Activated T-cell treated with anti-CD3 and anti-CD28 coated beads, Interleukin-2, amount 50 U/mL, for 4 hours (primary cell): ENCODE data around the gene KLHDC4. TPM values are rescaled to one million over a fixed set of nuclear protein-coding genes. Genes with fewer than 3 reads are reported as not detected.
A peak's percentile ranks its signal among the peaks of the same experiment; 100 is the strongest.

Source experiments
- ATAC-seq, 2 donors: fragments of 200-7000 bp; cut with Tn5 transposase; one replicate each; pipeline ENCODE4 v1.10.0; 2021
- DNase-seq: peaks from one replicate; pipeline ENCODE4 v3.0.0-alpha.2; 2020
- H3K27me3 Mint-ChIP-seq: one replicate; pipeline ENCODE4 v1.8.0; 2021; ENCODE audit warnings: low read depth, mixed read lengths
- H3K36me3 Mint-ChIP-seq: one replicate; pipeline ENCODE4 v1.8.0; 2022; ENCODE audit warnings: mixed read lengths; ENCODE audit not compliant: insufficient read depth
- H3K4me1 Mint-ChIP-seq: one replicate; pipeline ENCODE4 v1.8.0; 2021; ENCODE audit warnings: low read depth, mixed read lengths
- H3K4me3 Mint-ChIP-seq: one replicate; pipeline ENCODE4 v1.8.0; 2021; ENCODE audit warnings: mild to moderate bottlenecking, moderate library complexity, mixed read lengths
- H3K9me3 Mint-ChIP-seq: one replicate; pipeline ENCODE4 v1.8.0; 2021; ENCODE audit warnings: mixed read lengths
- total RNA-seq, 3 donors: library from RNA; stranded (reverse); gene quantifications; one replicate each; pipeline ENCODE4 v1.2.1, GENCODE V29; 2021

The KLHDC4 gene
- total RNA-seq, 3 donors from 2014 or later = 71.6 to 78.1 (median 76.0) TPM

- ATAC-seq (no peak), DNase-seq (no peak)
- Mint-ChIP-seq H3K27me3 (no peaks in the 10 kb centered on the region), H3K9me3 (no peaks in the 10 kb centered on the region), H3K36me3 (no peaks in the 10 kb centered on the region), H3K4me3 (no peak overlapping the region), H3K4me1 (no peaks in the 10 kb centered on the region)
These were observed 90.6 kb downstream of the KLHDC4 start for GRCh38 chr16:87675111-87675719.

GRCh38 chr16:87674419-87674818 lies 91.4 kb downstream of the KLHDC4 start:
- Mint-ChIP-seq H3K27me3 (no peaks in the 10 kb centered on the region), H3K9me3 (no peaks in the 10 kb centered on the region), H3K4me1 (no peaks in the 10 kb centered on the region), H3K4me3 (no peak overlapping the region), H3K36me3 (no peaks in the 10 kb centered on the region)
- DNase-seq (no peak), ATAC-seq (no peak)

- Mint-ChIP-seq H3K4me1 (no peaks in the 10 kb centered on the region), H3K27me3 (peaks cover 4% of the 10 kb centered on the region), H3K4me3 (no peak overlapping the region), H3K36me3 (no peaks in the 10 kb centered on the region), H3K9me3 (no peaks in the 10 kb centered on the region)
- ATAC-seq (no peak), DNase-seq (no peak)
These were observed 94.0 kb downstream of the KLHDC4 start for GRCh38 chr16:87671715-87672270.

- Mint-ChIP-seq H3K36me3 (no peaks in the 10 kb centered on the region), H3K4me1 (no peaks in the 10 kb centered on the region), H3K9me3 (no peaks in the 10 kb centered on the region), H3K4me3 (no peak overlapping the region), H3K27me3 (peaks cover 4% of the 10 kb centered on the region)
- ATAC-seq (no peak), DNase-seq (no peak)
These were observed 94.6 kb downstream of the KLHDC4 start for GRCh38 chr16:87671221-87671620.

GRCh38 chr16:87669672-87670071 lies 96.1 kb downstream of the KLHDC4 start:
- Mint-ChIP-seq H3K36me3 (no peaks in the 10 kb centered on the region), H3K4me3 (no peak overlapping the region), H3K9me3 (no peaks in the 10 kb centered on the region), H3K4me1 (no peaks in the 10 kb centered on the region), H3K27me3 (peaks cover 4% of the 10 kb centered on the region)
- ATAC-seq = no peak
- DNase-seq = no peak

- Mint-ChIP-seq H3K4me1 (no peaks in the 10 kb centered on the region), H3K27me3 (peaks cover 7% of the 10 kb centered on the region), H3K9me3 (no peaks in the 10 kb centered on the region), H3K4me3 (no peak overlapping the region), H3K36me3 (no peaks in the 10 kb centered on the region)
- DNase-seq = no peak
- ATAC-seq = no peak
These were observed 97.8 kb downstream of the KLHDC4 start for GRCh38 chr16:87667946-87668345.

GRCh38 chr16:87667443-87667842 lies 98.3 kb downstream of the KLHDC4 start:
- DNase-seq (no peak), ATAC-seq (no peak)
- H3K27me3 Mint-ChIP-seq = peaks cover 9% of the 10 kb centered on the region

GRCh38 chr16:87666919-87667318 lies 98.9 kb downstream of the KLHDC4 start:
- Mint-ChIP-seq H3K4me1 (no peaks in the 10 kb centered on the region), H3K9me3 (no peaks in the 10 kb centered on the region), H3K36me3 (no peaks in the 10 kb centered on the region), H3K27me3 (peaks cover 9% of the 10 kb centered on the region), H3K4me3 (no peak overlapping the region)
- DNase-seq (no peak), ATAC-seq (no peak)

More at GRCh38 chr16:87667443-87667842, 98.3 kb downstream of the KLHDC4 start:
- Mint-ChIP-seq H3K9me3 (no peaks in the 10 kb centered on the region), H3K4me1 (no peaks in the 10 kb centered on the region), H3K4me3 (no peak overlapping the region), H3K36me3 (no peaks in the 10 kb centered on the region)

- DNase-seq = no peak
- Mint-ChIP-seq H3K4me3 (no peak overlapping the region), H3K36me3 (no peaks in the 10 kb centered on the region), H3K4me1 (no peaks in the 10 kb centered on the region), H3K27me3 (peaks cover 15% of the 10 kb centered on the region), H3K9me3 (no peaks in the 10 kb centered on the region)
- ATAC-seq = no peak
These were observed 100.6 kb downstream of the KLHDC4 start for GRCh38 chr16:87665193-87665592.

- Mint-ChIP-seq H3K9me3 (no peaks in the 10 kb centered on the region), H3K4me3 (no peak overlapping the region), H3K27me3 (peaks cover 15% of the 10 kb centered on the region), H3K4me1 (no peaks in the 10 kb centered on the region), H3K36me3 (no peaks in the 10 kb centered on the region)
- ATAC-seq (no peak), DNase-seq (no peak)
These were observed 101.0 kb downstream of the KLHDC4 start for GRCh38 chr16:87664792-87665191.

- H3K4me3 Mint-ChIP-seq = no peak overlapping the region
- ATAC-seq (no peak), DNase-seq (no peak)
- no peaks in the 10 kb centered on the region for H3K9me3 Mint-ChIP-seq
- H3K4me1 Mint-ChIP-seq = no peaks in the 10 kb centered on the region
- peaks cover 10% of the 10 kb centered on the region for H3K27me3 Mint-ChIP-seq
- no peaks in the 10 kb centered on the region for H3K36me3 Mint-ChIP-seq
These were observed 103.3 kb downstream of the KLHDC4 start for GRCh38 chr16:87662254-87663204.

GRCh38 chr16:87661561-87661960 lies 104.2 kb downstream of the KLHDC4 start:
- H3K9me3 Mint-ChIP-seq = no peaks in the 10 kb centered on the region
- no peak overlapping the region for H3K4me3 Mint-ChIP-seq
- H3K36me3 Mint-ChIP-seq = no peaks in the 10 kb centered on the region
- DNase-seq (no peak), ATAC-seq (peak; percentile 46 to 48)
- H3K4me1 Mint-ChIP-seq = no peaks in the 10 kb centered on the region
- H3K27me3 Mint-ChIP-seq = peaks cover 10% of the 10 kb centered on the region

GRCh38 chr16:87658564-87659225 lies 107.1 kb downstream of the KLHDC4 start:
- H3K36me3 Mint-ChIP-seq = no peaks in the 10 kb centered on the region

More at GRCh38 chr16:87658564-87659225, 107.1 kb downstream of the KLHDC4 start:
- Mint-ChIP-seq H3K4me3 (no peak overlapping the region), H3K4me1 (no peaks in the 10 kb centered on the region), H3K9me3 (no peaks in the 10 kb centered on the region), H3K27me3 (peaks cover 10% of the 10 kb centered on the region)
- ATAC-seq = no peak
- DNase-seq = no peak
